Lower leg skin (tissue), 3 donors: ENCODE data around the gene TAF7.

ENCODE experiments used
- POLR2A ChIP-seq, 2 donors: fragments of 450-650 bp; IDR thresholded peaks; one replicate each; pipeline ENCODE4 v1.6.1; 2016 to 2017; ENCODE audit warnings: antibody characterized with exemption in 2 of 2, mild to moderate bottlenecking in 1 of 2, moderate library complexity in 1 of 2
- TF ChIP-seq, protein P1 (sequence below), 3 donors: fragments of 450-650 bp; IDR thresholded peaks; one replicate each; pipeline ENCODE4 v1.5.1; 2016; ENCODE audit warnings: antibody characterized with exemption in 3 of 3, mild to moderate bottlenecking in 3 of 3, moderate library complexity in 2 of 3

DNA sequence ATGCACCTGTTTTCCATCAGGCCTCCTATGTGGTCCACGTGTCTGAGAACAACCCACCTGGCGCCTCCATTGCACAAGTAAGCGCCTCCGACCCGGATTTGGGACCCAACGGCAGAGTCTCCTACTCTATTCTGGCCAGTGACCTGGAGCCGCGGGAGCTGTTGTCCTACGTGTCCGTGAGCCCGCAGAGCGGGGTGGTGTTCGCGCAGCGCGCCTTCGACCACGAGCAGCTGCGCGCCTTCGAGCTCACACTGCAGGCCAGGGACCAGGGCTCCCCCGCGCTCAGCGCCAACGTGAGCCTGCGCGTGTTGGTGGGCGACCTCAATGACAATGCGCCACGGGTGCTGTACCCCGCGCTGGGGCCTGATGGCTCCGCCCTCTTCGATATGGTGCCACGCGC, 31.0 kb upstream of the TAF7 start:
- TF ChIP-seq, protein P1, sequence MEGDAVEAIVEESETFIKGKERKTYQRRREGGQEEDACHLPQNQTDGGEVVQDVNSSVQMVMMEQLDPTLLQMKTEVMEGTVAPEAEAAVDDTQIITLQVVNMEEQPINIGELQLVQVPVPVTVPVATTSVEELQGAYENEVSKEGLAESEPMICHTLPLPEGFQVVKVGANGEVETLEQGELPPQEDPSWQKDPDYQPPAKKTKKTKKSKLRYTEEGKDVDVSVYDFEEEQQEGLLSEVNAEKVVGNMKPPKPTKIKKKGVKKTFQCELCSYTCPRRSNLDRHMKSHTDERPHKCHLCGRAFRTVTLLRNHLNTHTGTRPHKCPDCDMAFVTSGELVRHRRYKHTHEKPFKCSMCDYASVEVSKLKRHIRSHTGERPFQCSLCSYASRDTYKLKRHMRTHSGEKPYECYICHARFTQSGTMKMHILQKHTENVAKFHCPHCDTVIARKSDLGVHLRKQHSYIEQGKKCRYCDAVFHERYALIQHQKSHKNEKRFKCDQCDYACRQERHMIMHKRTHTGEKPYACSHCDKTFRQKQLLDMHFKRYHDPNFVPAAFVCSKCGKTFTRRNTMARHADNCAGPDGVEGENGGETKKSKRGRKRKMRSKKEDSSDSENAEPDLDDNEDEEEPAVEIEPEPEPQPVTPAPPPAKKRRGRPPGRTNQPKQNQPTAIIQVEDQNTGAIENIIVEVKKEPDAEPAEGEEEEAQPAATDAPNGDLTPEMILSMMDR (IDR thresholded peaks at IDR 0.05), result no peak
- TF ChIP-seq POLR2A (IDR thresholded peaks at IDR 0.05), result no peak
